Activated CD8-positive, alpha-beta T cell treated with anti-CD3 and anti-CD28 coated beads for 36 hours (primary cell): Measurements from ENCODE around the gene PLPP4. TPM values are rescaled to one million over a fixed set of nuclear protein-coding genes. Genes with fewer than 3 reads are reported as not detected.

Experiments
- ATAC-seq: fragments of 200-7000 bp; cut with Tn5 transposase; one replicate; pipeline ENCODE4 v1.10.0; 2021; ENCODE audit warnings: mild to moderate bottlenecking, moderate library complexity
- CTCF ChIA-PET: fragments of 350-600 bp; sonication (Branson Sonifier 250); formaldehyde crosslinking; loops from one replicate; lab custom pipeline; 2021; ENCODE audit warnings: antibody characterized with exemption; lab: Charles Lee
- POLR2A ChIA-PET: fragments of 350-600 bp; sonication (Branson Sonifier 250); formaldehyde crosslinking; loops from one replicate; lab custom pipeline; 2021; ENCODE audit warnings: antibody characterized with exemption; lab: Charles Lee
- DNase-seq: peaks from one replicate; pipeline ENCODE4 v3.0.0-alpha.2; 2020
- H3K27ac Mint-ChIP-seq: one replicate; pipeline ENCODE4 v1.8.0; 2021; ENCODE audit warnings: mild to moderate bottlenecking, mixed read lengths
- H3K27me3 Mint-ChIP-seq: one replicate; pipeline ENCODE4 v1.8.0; 2021; ENCODE audit warnings: mixed read lengths
- H3K36me3 Mint-ChIP-seq: one replicate; pipeline ENCODE4 v1.8.0; 2021; ENCODE audit warnings: low read depth, mixed read lengths
- H3K4me1 Mint-ChIP-seq: one replicate; pipeline ENCODE4 v1.8.0; 2021; ENCODE audit warnings: low read depth, mixed read lengths
- H3K4me3 Mint-ChIP-seq: one replicate; pipeline ENCODE4 v1.8.0; 2021; ENCODE audit warnings: mild to moderate bottlenecking, moderate library complexity, mixed read lengths
- H3K9me3 Mint-ChIP-seq: one replicate; pipeline ENCODE4 v1.8.0; 2021; ENCODE audit warnings: mixed read lengths
- CTCF ChIP-seq: fragments of 200-600 bp; IDR thresholded peaks from one replicate; pipeline ENCODE4 v1.8.0; 2022; ENCODE audit warnings: antibody characterized with exemption, mild to moderate bottlenecking
- intact Hi-C: fragments of 100-400 bp; cut with micrococcal nuclease; formaldehyde crosslinking; loops from one replicate; pipeline ENCODE4 v1.10.0; 2022
- total RNA-seq, 2 experiments: library from RNA; stranded (reverse); gene quantifications; one replicate each; pipeline ENCODE4 v1.2.3, GENCODE V29; 2021

PLPP4 gene
- total RNA-seq, 2 experiments from 2014 or later, result not detected

- ChIA-PET CTCF (no interaction called here), POLR2A (no interaction called here)
- TF ChIP-seq CTCF, result no peak
- ATAC-seq, result no peak
- intact Hi-C loops, result no loop called here
- no peaks in the 10 kb centered on the region for H3K36me3 Mint-ChIP-seq
- no peaks in the 10 kb centered on the region for H3K4me1 Mint-ChIP-seq
- DNase-seq, result no peak
- no peaks in the 10 kb centered on the region for H3K27me3 Mint-ChIP-seq
- H3K4me3 Mint-ChIP-seq, result no peak overlapping the region
- H3K27ac Mint-ChIP-seq, result no peak overlapping the region
- H3K9me3 Mint-ChIP-seq, result no peaks in the 10 kb centered on the region
Observed at GRCh38 chr10:120466006-120466405, 9.0 kb downstream of the PLPP4 start.

GRCh38 chr10:120473593-120473992, 16.6 kb downstream of the PLPP4 start:
- no peak for TF ChIP-seq CTCF
- Mint-ChIP-seq H3K27me3 (peaks cover 1% of the 10 kb centered on the region), H3K27ac (no peak overlapping the region), H3K9me3 (peaks cover 1% of the 10 kb centered on the region), H3K4me1 (no peaks in the 10 kb centered on the region), H3K4me3 (no peak overlapping the region), H3K36me3 (no peaks in the 10 kb centered on the region)
- no peak for DNase-seq
- CTCF ChIA-PET, result no interaction called here
- POLR2A ChIA-PET, result no interaction called here
- ATAC-seq, result no peak
- intact Hi-C loops, result no loop called here

GRCh38 chr10:120474956-120475355, 17.9 kb downstream of the PLPP4 start:
- no peak for DNase-seq
- Mint-ChIP-seq H3K27me3 (peaks cover 5% of the 10 kb centered on the region), H3K27ac (no peak overlapping the region), H3K36me3 (no peaks in the 10 kb centered on the region), H3K4me1 (no peaks in the 10 kb centered on the region), H3K4me3 (no peak overlapping the region), H3K9me3 (peaks cover 1% of the 10 kb centered on the region)
- no peak for ATAC-seq
- POLR2A ChIA-PET, result interaction anchor here (0.6 kb wide), 1 partner anchor 19 kb away, joined by 3 read pairs; no protein-coding TSS in a partner anchor
- no peak for TF ChIP-seq CTCF
- intact Hi-C loops, result no loop called here
- CTCF ChIA-PET, result no interaction called here

GRCh38 chr10:120475844-120476791, 19.1 kb downstream of the PLPP4 start:
- no peaks in the 10 kb centered on the region for H3K4me1 Mint-ChIP-seq
- no peaks in the 10 kb centered on the region for H3K36me3 Mint-ChIP-seq
- H3K4me3 Mint-ChIP-seq, result no peak overlapping the region
- ATAC-seq, result no peak
- H3K27ac Mint-ChIP-seq, result no peak overlapping the region
- no peak for DNase-seq
- no peak for TF ChIP-seq CTCF
- ChIA-PET CTCF (no interaction called here), POLR2A (no interaction called here)
- H3K9me3 Mint-ChIP-seq, result peaks cover 1% of the 10 kb centered on the region
- intact Hi-C loops, result no loop called here
- H3K27me3 Mint-ChIP-seq, result peaks cover 5% of the 10 kb centered on the region

GRCh38 chr10:120477021-120477742, 20.2 kb downstream of the PLPP4 start:
- Mint-ChIP-seq H3K36me3 (no peaks in the 10 kb centered on the region), H3K4me3 (no peak overlapping the region), H3K9me3 (peaks cover 4% of the 10 kb centered on the region), H3K27me3 (peaks cover 5% of the 10 kb centered on the region), H3K4me1 (no peaks in the 10 kb centered on the region), H3K27ac (no peak overlapping the region)
- DNase-seq (no peak), ATAC-seq (no peak)
- intact Hi-C loops, result no loop called here
- TF ChIP-seq CTCF, result no peak
- ChIA-PET POLR2A (no interaction called here), CTCF (no interaction called here)
